Tibial nerve (tissue), 4 donors: ENCODE results near the gene CCK.

ENCODE experiments used
- CTCF ChIP-seq, 5 experiments: fragments of 200-600 bp in 3 of 5; fragments of 450-650 bp in 2 of 5; sonication (generic) in 3 of 5; IDR thresholded peaks; one replicate each; pipeline ENCODE4 v1.5.1; 2016 to 2019; ENCODE audit warnings: antibody characterized with exemption in 5 of 5, mild to moderate bottlenecking in 3 of 5, moderate library complexity in 2 of 5
- EP300 ChIP-seq, 2 donors: sonication (generic); formaldehyde crosslinking; IDR thresholded peaks; one replicate each; pipeline ENCODE4 v1.6.1; 2017; ENCODE audit warnings: antibody characterized with exemption in 2 of 2, mild to moderate bottlenecking in 1 of 2

GRCh38 chr3:42300778-42301177, 34.8 kb upstream of the CCK start:
- TF ChIP-seq CTCF (IDR thresholded peaks at IDR 0.05), result no peak
- no peak for TF ChIP-seq EP300 (IDR thresholded peaks at IDR 0.05)
